HCT116 (cell line): ENCODE results near the gene SOWAHB. TPM values are rescaled to one million over a fixed set of nuclear protein-coding genes. Genes with fewer than 3 reads are reported as not detected.

ENCODE experiments used
- ATAC-seq: fragments of 200-7000 bp; cut with Tn5 transposase; 2 replicates; pipeline ENCODE4 v1.9.1; 2020; ENCODE audit warnings: mild to moderate bottlenecking, moderate library complexity
- BruUV-seq: library from RNA; stranded (reverse); fragments of 400-500 nt; replicated peaks from 2 replicates; lab custom pipeline; 2021; lab: Mats Ljungman, UMichigan
- CTCF ChIA-PET: fragments of 300-600 bp; sonication (Branson Sonifier 250); formaldehyde crosslinking; loops from one replicate; lab custom pipeline; 2021; ENCODE audit warnings: antibody characterized with exemption; lab: Charles Lee
- POLR2A ChIA-PET: fragments of 300-600, 350-600 bp; sonication (Branson Sonifier 250); formaldehyde crosslinking; loops from one replicate; lab custom pipeline; 2021; ENCODE audit warnings: antibody characterized with exemption; lab: Charles Lee
- RAD21 ChIA-PET, 2 experiments: fragments of 300-600 bp; sonication (Branson Sonifier 250); formaldehyde crosslinking; loops; one replicate each; lab custom pipeline; 2023; ENCODE audit warnings: low total read pairs in 2 of 2; ENCODE audit not compliant: uncharacterized antibody in 2 of 2, unreplicated experiment in 2 of 2, low non-redundant PET in 1 of 2; lab: Charles Lee
- DNase-seq: peaks from one replicate; pipeline ENCODE4 v3.0.0-alpha.2; 2010; ENCODE audit warnings: low read depth, low spot score
- H2AFZ ChIP-seq: fragments of 200-600 bp; shearing (Covaris generic), sonication (generic); 2 replicates; pipeline ENCODE4 v1.6.1; 2017; ENCODE audit warnings: low read depth, mixed run types, mixed read lengths, antibody characterized with exemption, low read length; ENCODE audit not compliant: poor library complexity, severe bottlenecking
- H3K27ac ChIP-seq: 2 replicates; pipeline ENCODE4 v1.5.1; 2012; ENCODE audit warnings: low read depth, low read length
- H3K27me3 ChIP-seq: fragments of 200-600 bp; sonication (generic); 2 replicates; pipeline ENCODE4 v1.6.1; 2016; ENCODE audit warnings: mixed run types, low read length, mixed read lengths; ENCODE audit not compliant: insufficient read depth
- H3K36me3 ChIP-seq, 2 experiments: fragments of 200-500 bp in 1 of 2; fragments of 200-600 bp in 1 of 2; sonication (Bioruptor generic) in 1 of 2; sonication (generic) in 1 of 2; 2 replicates each; pipeline versions ENCODE4 v1.5.1 to v1.6.1; 2014 to 2016; ENCODE audit warnings: low read length in 2 of 2, inconsistent platforms in 1 of 2, mixed read lengths in 1 of 2, mixed run types in 1 of 2; ENCODE audit not compliant: insufficient read depth in 2 of 2, control insufficient read depth in 1 of 2
- H3K4me1 ChIP-seq, 2 experiments: fragments of 200-600 bp in 1 of 2; sonication (generic) in 1 of 2; 2 replicates each; pipeline versions ENCODE4 v1.5.1 to v1.6.1; 2012 to 2017; ENCODE audit warnings: low read length in 2 of 2, inconsistent platforms in 1 of 2, mild to moderate bottlenecking in 1 of 2, mixed read lengths in 1 of 2, mixed run types in 1 of 2, moderate library complexity in 1 of 2; ENCODE audit not compliant: insufficient read depth in 2 of 2, control insufficient read depth in 1 of 2
- H3K4me2 ChIP-seq: fragments of 200-600 bp; sonication (generic); 2 replicates; pipeline ENCODE4 v1.6.1; 2017; ENCODE audit warnings: mixed run types, low read length, mixed read lengths
- H3K4me3 ChIP-seq, 2 experiments: fragments of 200-600 bp in 1 of 2; sonication (generic) in 1 of 2; replicated peaks in 1 of 2; 2 replicates each; pipeline ENCODE4 v1.5.1; 2011 to 2016; ENCODE audit warnings: low read length in 2 of 2, control low read depth in 1 of 2, low read depth in 1 of 2, mild to moderate bottlenecking in 1 of 2, mixed read lengths in 1 of 2, mixed run types in 1 of 2
- H3K79me2 ChIP-seq: fragments of 200-600 bp; sonication (generic); 2 replicates; pipeline ENCODE4 v1.6.1; 2017; ENCODE audit warnings: mild to moderate bottlenecking, mixed run types, low read length, moderate library complexity, mixed read lengths; ENCODE audit not compliant: insufficient read depth
- H3K9ac ChIP-seq: fragments of 200-600 bp; sonication (generic); 2 replicates; pipeline ENCODE4 v1.6.1; 2016; ENCODE audit warnings: low read length, mixed read lengths
- H3K9me2 ChIP-seq: fragments of 200-600 bp; sonication (generic), shearing (Covaris generic); 2 replicates; pipeline ENCODE4 v1.6.1; 2017; ENCODE audit warnings: mixed run types, mild to moderate bottlenecking, moderate library complexity; ENCODE audit not compliant: insufficient read depth
- H3K9me3 ChIP-seq, 2 experiments: fragments of 200-500 bp in 1 of 2; fragments of 200-600 bp in 1 of 2; sonication (Bioruptor generic) in 1 of 2; sonication (generic) in 1 of 2; 2 replicates each; pipeline ENCODE4 v1.6.1; 2014 to 2017; ENCODE audit warnings: low read length in 2 of 2, mixed read lengths in 2 of 2, inconsistent platforms in 1 of 2, low read depth in 1 of 2, mild to moderate bottlenecking in 1 of 2, mixed run types in 1 of 2, moderate library complexity in 1 of 2; ENCODE audit not compliant: control insufficient read depth in 1 of 2, insufficient read depth in 1 of 2
- H4K20me1 ChIP-seq: fragments of 200-600 bp; sonication (generic), shearing (Covaris generic); 2 replicates; pipeline ENCODE4 v1.6.1; 2017; ENCODE audit warnings: mixed run types, mild to moderate bottlenecking, moderate library complexity; ENCODE audit not compliant: insufficient read depth
- CBX3 ChIP-seq: IDR thresholded peaks from 2 replicates; pipeline ENCODE4 v1.6.1; 2012; ENCODE audit warnings: low read depth
- CEBPB ChIP-seq: IDR thresholded peaks from 2 replicates; pipeline ENCODE4 v1.6.1; 2012; ENCODE audit warnings: low read depth
- ELF1 ChIP-seq: IDR thresholded peaks from 2 replicates; pipeline ENCODE4 v1.6.1; 2012; ENCODE audit warnings: low read depth, borderline replicate concordance
- EZH2phosphoT487 ChIP-seq: fragments of 200-600 bp; IDR thresholded peaks from 2 replicates; pipeline ENCODE4 v1.6.1; 2018; ENCODE audit warnings: antibody characterized with exemption, borderline replicate concordance
- FOSL1 ChIP-seq: IDR thresholded peaks from 2 replicates; pipeline ENCODE4 v1.6.1; 2012; ENCODE audit warnings: low read depth
- POLR2A ChIP-seq: IDR thresholded peaks from 2 replicates; pipeline ENCODE4 v1.7.0; 2011; ENCODE audit warnings: borderline replicate concordance; ENCODE audit not compliant: insufficient read depth, insufficient read length; ENCODE audit errors: extremely low read depth
- REST ChIP-seq: IDR thresholded peaks from 2 replicates; pipeline ENCODE4 v1.6.1; 2012; ENCODE audit warnings: low read depth
- SIN3A ChIP-seq: IDR thresholded peaks from 2 replicates; pipeline ENCODE4 v1.6.1; 2012; ENCODE audit warnings: low read depth
- TCF7L2 ChIP-seq: IDR thresholded peaks from 2 replicates; pipeline ENCODE4 v1.7.0; 2011; ENCODE audit warnings: borderline replicate concordance, inconsistent platforms; ENCODE audit not compliant: insufficient read depth, insufficient read length; ENCODE audit errors: extremely low read depth
- YY1 ChIP-seq: IDR thresholded peaks from 2 replicates; pipeline ENCODE4 v1.6.1; 2011; ENCODE audit warnings: low read length, low read depth, moderate library complexity, mild to moderate bottlenecking; ENCODE audit not compliant: insufficient replicate concordance; ENCODE audit errors: extremely low read depth
- ZFX ChIP-seq: fragments of 450-650 bp; IDR thresholded peaks from 2 replicates; pipeline ENCODE4 v1.6.1; 2017
- ZNF274 ChIP-seq: fragments of 200-500 bp; sonication (Bioruptor generic); IDR thresholded peaks from 2 replicates; pipeline ENCODE4 v1.6.1; 2014; ENCODE audit warnings: mild to moderate bottlenecking, low read depth, low read length, inconsistent platforms
- intact Hi-C: fragments of 100-400 bp; cut with micrococcal nuclease; formaldehyde crosslinking; loops from 2 replicates; pipeline ENCODE4 v1.10.0; 2022
- total RNA-seq: library from RNA; stranded (reverse); gene quantifications from one replicate; pipeline ENCODE4 v1.2.1, GENCODE V29; 2021; ENCODE audit not compliant: unreplicated experiment
- TF ChIP-seq, protein P1 (sequence below): IDR thresholded peaks from 2 replicates; pipeline ENCODE4 v1.6.1; 2012

The SOWAHB gene
- total RNA-seq, 1 experiment from 2014 or later, result 3.0 TPM

DNA sequence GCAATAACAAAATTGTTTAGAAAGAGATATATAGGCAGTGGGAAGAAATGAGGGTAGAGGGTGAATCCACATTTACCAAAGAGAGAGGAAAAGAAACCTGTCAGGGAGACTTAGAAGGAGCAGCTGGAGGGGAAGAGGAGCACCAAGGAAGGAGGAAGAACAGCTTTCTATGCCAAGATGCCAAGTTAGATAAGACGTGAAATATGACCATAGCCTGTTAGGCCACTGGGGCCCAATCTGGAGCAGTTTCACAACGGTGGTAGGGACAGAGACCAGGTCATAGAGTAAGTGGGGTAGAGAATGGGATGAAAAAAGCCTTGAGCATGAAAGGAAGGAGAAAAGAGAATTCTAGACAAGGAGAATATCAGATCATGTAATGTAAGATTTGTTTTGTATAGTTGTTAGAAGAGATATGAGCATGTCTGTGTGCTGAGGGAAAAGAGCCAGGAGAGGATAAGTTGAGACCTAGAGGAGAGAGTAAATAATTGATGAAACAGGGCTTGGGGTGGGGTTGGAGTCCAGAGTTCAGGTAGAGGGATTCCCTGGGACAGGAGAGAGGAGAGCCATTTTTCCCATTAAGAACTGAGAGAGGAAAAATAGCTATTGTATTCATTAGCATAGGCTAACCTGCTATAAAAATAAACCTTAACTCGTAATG lies 4.4 kb upstream of the SOWAHB start:
- no peaks in the 10 kb centered on the region for H4K20me1 ChIP-seq
- DNase-seq (no peak), ATAC-seq (no peak)
- H3K4me3 ChIP-seq, result no peak overlapping the region
- H3K36me3 ChIP-seq, result no peaks in the 10 kb centered on the region
- no peak overlapping the region for H3K4me2 ChIP-seq
- no peaks in the 10 kb centered on the region for H3K9me2 ChIP-seq
- H3K79me2 ChIP-seq, result no peaks in the 10 kb centered on the region
- H3K27me3 ChIP-seq, result no peaks in the 10 kb centered on the region
- TF ChIP-seq ELF1 (no peak), FOSL1 (no peak), YY1 (no peak), POLR2A (no peak), SIN3A (no peak), ZFX (no peak), CBX3 (no peak), ZNF274 (no peak), EZH2phosphoT487 (no peak), CEBPB (no peak), REST (no peak), TCF7L2 (no peak)
- TF ChIP-seq, protein P1, sequence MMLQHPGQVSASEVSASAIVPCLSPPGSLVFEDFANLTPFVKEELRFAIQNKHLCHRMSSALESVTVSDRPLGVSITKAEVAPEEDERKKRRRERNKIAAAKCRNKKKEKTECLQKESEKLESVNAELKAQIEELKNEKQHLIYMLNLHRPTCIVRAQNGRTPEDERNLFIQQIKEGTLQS, result no peak
- intact Hi-C loops, result no loop called here
- peaks cover 3 to 8% of the 10 kb centered on the region in 2 experiments; a peak in 2 of 4 replicates for H3K4me1 ChIP-seq
- no peak overlapping the region for H2AFZ ChIP-seq
- ChIA-PET POLR2A (no interaction called here), CTCF (no interaction called here), RAD21 (no interaction called here)
- H3K27ac ChIP-seq, result no peak overlapping the region
- H3K9me3 ChIP-seq, result no peaks in the 10 kb centered on the region
- no TSS peak for BruUV-seq
- H3K9ac ChIP-seq, result no peak overlapping the region
